Fibroblast of pulmonary artery (primary cell): ENCODE measurements around the gene SRSF5.
"Not testable (repeated sequence)": the region's sequence is repeated elsewhere in the genome, so short reads cannot be mapped to it uniquely, and the experiment has no call there.

Experiments
- DNase-seq: peaks from one replicate; pipeline ENCODE4 v3.0.0-alpha.2; 2010; ENCODE audit warnings: low read depth
- H3K4me3 ChIP-seq: replicated peaks from 2 replicates; pipeline ENCODE4 v1.5.1; 2011; ENCODE audit warnings: low read depth, mild to moderate bottlenecking, control low read depth, low read length, moderate library complexity
- CTCF ChIP-seq: IDR thresholded peaks from 2 replicates; pipeline ENCODE4 v1.5.1; 2011; ENCODE audit warnings: mild to moderate bottlenecking, control low read depth, low read length, inconsistent platforms; ENCODE audit errors: missing control alignments

Gene SRSF5

GRCh38 chr14:69766984-69767368 is at the start of gene SRSF5:
Gene SRSF5 (plus strand): TSS chr14:69767142. CDS start chr14:69768157, 1,015 bp downstream.
- H3K4me3 ChIP-seq: peak within 1 kb of the TSS; percentile 96
- DNase-seq: peak; percentile 99
- TF ChIP-seq CTCF: no peak

- not testable (repeated sequence) for H3K4me3 ChIP-seq, DNase-seq
These were observed 48.3 kb upstream of the SRSF5 start for GRCh38 chr14:69718614-69719013.

GRCh38 chr14:69719501-69719951 is 47.4 kb upstream of the SRSF5 start:
- DNase-seq: peak; percentile 100
- H3K4me3 ChIP-seq: no peak overlapping the region
- TF ChIP-seq CTCF: no peak

GRCh38 chr14:69720912-69721311 is 46.0 kb upstream of the SRSF5 start:
- H3K4me3 ChIP-seq: no peak overlapping the region
- TF ChIP-seq CTCF: no peak
- DNase-seq: no peak

- peak; percentile 82 for DNase-seq
- peak; percentile 93 for TF ChIP-seq CTCF
- H3K4me3 ChIP-seq: peak overlapping the region; percentile 34
These were observed 40.0 kb upstream of the SRSF5 start for GRCh38 chr14:69726761-69727511.

GRCh38 chr14:69727860-69728259 is 39.1 kb upstream of the SRSF5 start:
- no peak for TF ChIP-seq CTCF
- no peak overlapping the region for H3K4me3 ChIP-seq
- no peak for DNase-seq

- not testable (repeated sequence) for DNase-seq, H3K4me3 ChIP-seq
These were observed 34.9 kb upstream of the SRSF5 start for GRCh38 chr14:69731919-69732598.

GRCh38 chr14:69736405-69736804 is 30.5 kb upstream of the SRSF5 start:
- not testable (repeated sequence) for DNase-seq, H3K4me3 ChIP-seq
